ENCODE results near the gene SLC25A53. TPM values are rescaled to one million over a fixed set of nuclear protein-coding genes. Genes with fewer than 3 reads are reported as not detected.

SLC25A53 gene
- total and polyA plus RNA-seq, 3 experiments from 2014 or later, result 6.8 to 9.5 (median 8.5) TPM

DNA sequence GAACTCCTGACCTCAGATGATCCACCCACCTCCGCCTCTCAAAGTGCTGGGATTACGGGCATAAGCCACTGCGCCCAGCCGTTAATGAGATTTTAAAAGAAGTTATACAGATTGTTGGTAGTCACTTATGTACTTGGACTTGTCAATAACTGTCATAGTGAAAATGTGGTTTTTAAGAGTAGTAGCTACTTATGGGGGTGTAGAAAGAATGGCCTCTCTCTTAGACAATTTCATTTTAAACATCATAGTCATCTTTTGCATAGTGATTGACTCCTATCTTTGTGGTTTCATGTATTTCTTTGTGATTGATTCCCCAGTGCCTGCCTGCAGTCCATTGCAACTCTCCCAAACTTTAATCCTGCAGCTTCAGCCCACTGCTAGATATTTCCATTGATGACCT, 26.9 kb upstream of the SLC25A53 start:
- H3K4me3 ChIP-seq (ENCODE audit: low read length), result no peak overlapping the region
- no peaks in the 10 kb centered on the region for H3K4me1 ChIP-seq (ENCODE audit: insufficient read depth, low read length)
- no peaks in the 10 kb centered on the region for H3K9me3 ChIP-seq (ENCODE audit: low read length)
- no peaks in the 10 kb centered on the region for H3K27me3 ChIP-seq (ENCODE audit: insufficient read depth, low read length, poor library complexity, severe bottlenecking)
- no peak overlapping the region for H3K27ac ChIP-seq (ENCODE audit: low read depth, low read length)
- Mint-ChIP-seq H3K36me3 (peaks cover 0 to 49% (median 8%) of the 10 kb centered on the region in 3 donors), H3K4me3 (no peak overlapping the region), H3K27me3 (no peaks in the 10 kb centered on the region), H3K27ac (peak overlapping the region in 2 of 8 donors; percentile 5 to 11), H3K4me1 (peaks cover 16 to 35% (median 16%) of the 10 kb centered on the region in 3 donors), H3K9me3 (no peaks in the 10 kb centered on the region)
- CTCF ChIA-PET, result no interaction called here
- no peak for DNase-seq
- POLR2A ChIA-PET, result no interaction called here
- no peaks in the 10 kb centered on the region for H3K36me3 ChIP-seq (ENCODE audit: insufficient read depth, low read length)

DNA sequence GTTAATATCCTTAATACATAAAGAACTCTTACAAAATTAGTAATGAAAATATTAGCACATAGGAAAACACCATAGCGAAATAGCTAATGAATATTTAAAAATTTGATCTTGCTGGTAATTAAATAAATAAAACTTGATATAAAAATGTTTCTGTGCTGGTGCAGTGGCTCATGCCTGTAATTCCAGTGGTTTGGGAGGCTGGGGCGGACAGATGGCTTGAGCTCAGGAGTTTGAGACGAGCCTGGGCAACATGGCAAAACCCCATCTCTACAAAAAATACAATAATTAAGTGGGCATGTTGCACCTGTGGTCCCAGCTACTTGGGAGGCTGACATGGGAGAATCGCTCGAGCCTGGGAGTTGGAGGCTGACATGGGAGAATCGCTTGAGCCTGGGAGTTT, 17.0 kb upstream of the SLC25A53 start:
- ChIA-PET POLR2A (no interaction called here), CTCF (no interaction called here)
- no peak overlapping the region for H3K4me3 Mint-ChIP-seq
- no peaks in the 10 kb centered on the region for H3K36me3 ChIP-seq (ENCODE audit: insufficient read depth, low read length)
- no peaks in the 10 kb centered on the region for H3K9me3 ChIP-seq (ENCODE audit: low read length)
- no peak overlapping the region for H3K4me3 ChIP-seq (ENCODE audit: low read length)
- no peak for DNase-seq
- H3K27me3 ChIP-seq (ENCODE audit: insufficient read depth, low read length, poor library complexity, severe bottlenecking), result no peaks in the 10 kb centered on the region
- H3K27ac Mint-ChIP-seq, result no peak overlapping the region
- H3K9me3 Mint-ChIP-seq, result no peaks in the 10 kb centered on the region
- H3K27ac ChIP-seq (ENCODE audit: low read depth, low read length), result no peak overlapping the region
- H3K27me3 Mint-ChIP-seq, result no peaks in the 10 kb centered on the region
- H3K36me3 Mint-ChIP-seq, result peaks cover 0 to 37% (median 5%) of the 10 kb centered on the region in 3 donors
- H3K4me1 Mint-ChIP-seq, result peaks cover 20 to 49% (median 37%) of the 10 kb centered on the region in 3 donors
- peaks cover 3% of the 10 kb centered on the region for H3K4me1 ChIP-seq (ENCODE audit: insufficient read depth, low read length)

DNA sequence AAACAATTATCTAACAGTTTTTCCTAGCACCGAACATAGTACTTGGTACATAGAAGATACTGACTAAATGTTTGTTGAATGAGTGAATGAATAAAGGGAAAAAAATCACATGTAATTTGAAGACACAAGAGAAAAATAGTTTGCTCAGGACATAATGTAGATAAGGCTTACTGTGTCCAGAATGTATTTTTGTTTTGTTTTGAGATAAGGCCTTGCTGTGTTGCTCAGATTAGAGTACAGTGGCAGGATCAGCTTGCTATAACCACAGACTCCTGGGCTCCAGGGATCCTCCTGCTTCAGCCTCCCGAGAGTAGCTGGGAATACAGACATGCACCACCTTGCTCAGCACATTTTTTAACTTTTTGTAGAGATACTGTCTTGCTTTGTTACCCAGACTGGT, 16.0 kb upstream of the SLC25A53 start:
- Histone ChIP-seq H3K27me3 (ENCODE audit: insufficient read depth, low read length, poor library complexity, severe bottlenecking) (no peaks in the 10 kb centered on the region), H3K4me1 (ENCODE audit: insufficient read depth, low read length) (peaks cover 12% of the 10 kb centered on the region), H3K9me3 (ENCODE audit: low read length) (no peaks in the 10 kb centered on the region), H3K4me3 (ENCODE audit: low read length) (no peak overlapping the region), H3K27ac (ENCODE audit: low read depth, low read length) (no peak overlapping the region), H3K36me3 (ENCODE audit: insufficient read depth, low read length) (no peaks in the 10 kb centered on the region)
- H3K4me3 Mint-ChIP-seq, result no peak overlapping the region
- POLR2A ChIA-PET, result no interaction called here
- peaks cover 26 to 52% (median 40%) of the 10 kb centered on the region in 3 donors for H3K4me1 Mint-ChIP-seq
- no peaks in the 10 kb centered on the region for H3K27me3 Mint-ChIP-seq
- H3K9me3 Mint-ChIP-seq, result no peaks in the 10 kb centered on the region
- no peak for DNase-seq
- CTCF ChIA-PET, result no interaction called here
- H3K36me3 Mint-ChIP-seq, result peaks cover 0 to 28% (median 3%) of the 10 kb centered on the region in 3 donors
- peak overlapping the region in 1 of 8 donors; percentile 71 for H3K27ac Mint-ChIP-seq

DNA sequence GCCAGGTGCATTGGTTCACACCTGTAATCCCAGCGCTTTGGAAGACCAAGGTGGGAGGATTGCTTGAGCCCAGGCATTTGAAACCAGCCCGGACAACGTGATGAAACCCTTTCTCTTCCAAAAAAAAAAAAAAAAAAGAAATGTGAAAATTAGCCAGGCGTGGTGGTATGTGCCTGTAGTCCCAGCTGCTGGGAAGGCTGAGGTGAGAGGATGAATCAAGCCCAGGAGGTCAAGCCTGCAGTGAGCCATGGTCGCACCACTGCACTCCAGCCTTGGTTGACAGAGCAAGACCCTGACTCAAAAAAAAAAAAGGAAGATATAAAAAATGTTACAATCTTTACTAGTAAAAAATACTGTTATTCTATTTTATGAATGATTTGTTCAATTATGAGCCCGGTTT, 15.3 kb upstream of the SLC25A53 start:
- H3K4me3 ChIP-seq (ENCODE audit: low read length), result no peak overlapping the region
- POLR2A ChIA-PET, result no interaction called here
- CTCF ChIA-PET, result no interaction called here
- DNase-seq, result no peak
- H3K27me3 ChIP-seq (ENCODE audit: insufficient read depth, low read length, poor library complexity, severe bottlenecking), result no peaks in the 10 kb centered on the region
- H3K36me3 ChIP-seq (ENCODE audit: insufficient read depth, low read length), result no peaks in the 10 kb centered on the region
- Mint-ChIP-seq H3K4me3 (no peak overlapping the region), H3K9me3 (no peaks in the 10 kb centered on the region), H3K4me1 (peaks cover 27 to 53% (median 43%) of the 10 kb centered on the region in 3 donors), H3K27me3 (no peaks in the 10 kb centered on the region), H3K36me3 (peaks cover 0 to 22% (median 2%) of the 10 kb centered on the region in 3 donors), H3K27ac (peak overlapping the region in 1 of 8 donors; percentile 32)
- H3K4me1 ChIP-seq (ENCODE audit: insufficient read depth, low read length), result peaks cover 19% of the 10 kb centered on the region
- no peaks in the 10 kb centered on the region for H3K9me3 ChIP-seq (ENCODE audit: low read length)
- H3K27ac ChIP-seq (ENCODE audit: low read depth, low read length), result no peak overlapping the region

DNA sequence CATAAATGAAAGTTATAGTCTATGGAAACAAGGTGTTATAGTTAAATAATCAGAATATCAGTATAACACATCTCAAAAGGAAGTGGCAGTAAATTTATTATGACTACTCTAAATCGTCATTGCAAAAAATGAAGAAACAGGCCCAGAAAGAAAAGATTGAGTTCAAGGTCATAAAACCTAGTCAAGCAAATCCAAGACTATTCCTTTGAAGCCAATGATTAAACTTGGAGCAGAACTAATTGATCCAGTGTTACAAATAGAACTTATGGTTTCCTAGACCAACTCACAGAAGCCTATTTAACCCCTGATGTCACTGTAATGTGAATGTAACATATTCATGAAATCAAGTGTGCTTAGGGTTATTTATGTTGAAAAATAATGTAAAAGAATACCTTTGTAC, 11.3 kb upstream of the SLC25A53 start:
- no peaks in the 10 kb centered on the region for H3K36me3 ChIP-seq (ENCODE audit: insufficient read depth, low read length)
- no peak overlapping the region for H3K4me3 ChIP-seq (ENCODE audit: low read length)
- DNase-seq, result no peak
- H3K4me1 ChIP-seq (ENCODE audit: insufficient read depth, low read length), result peaks cover 20% of the 10 kb centered on the region
- Mint-ChIP-seq H3K27me3 (no peaks in the 10 kb centered on the region), H3K4me1 (peaks cover 33 to 53% (median 45%) of the 10 kb centered on the region in 3 donors), H3K36me3 (peaks cover 0 to 11% (median 0%) of the 10 kb centered on the region in 3 donors), H3K27ac (peak overlapping the region; percentile 3 to 91 (median 51)), H3K4me3 (peak overlapping the region; percentile 48 to 96 (median 70)), H3K9me3 (no peaks in the 10 kb centered on the region)
- no peaks in the 10 kb centered on the region for H3K27me3 ChIP-seq (ENCODE audit: insufficient read depth, low read length, poor library complexity, severe bottlenecking)
- peak overlapping the region; percentile 1 for H3K27ac ChIP-seq (ENCODE audit: low read depth, low read length)
- H3K9me3 ChIP-seq (ENCODE audit: low read length), result no peaks in the 10 kb centered on the region
- ChIA-PET POLR2A (no interaction called here), CTCF (interaction anchor here (2.1 kb wide), 1 partner anchor 10 kb away, joined by 5 read pairs; no protein-coding TSS in a partner anchor)

DNA sequence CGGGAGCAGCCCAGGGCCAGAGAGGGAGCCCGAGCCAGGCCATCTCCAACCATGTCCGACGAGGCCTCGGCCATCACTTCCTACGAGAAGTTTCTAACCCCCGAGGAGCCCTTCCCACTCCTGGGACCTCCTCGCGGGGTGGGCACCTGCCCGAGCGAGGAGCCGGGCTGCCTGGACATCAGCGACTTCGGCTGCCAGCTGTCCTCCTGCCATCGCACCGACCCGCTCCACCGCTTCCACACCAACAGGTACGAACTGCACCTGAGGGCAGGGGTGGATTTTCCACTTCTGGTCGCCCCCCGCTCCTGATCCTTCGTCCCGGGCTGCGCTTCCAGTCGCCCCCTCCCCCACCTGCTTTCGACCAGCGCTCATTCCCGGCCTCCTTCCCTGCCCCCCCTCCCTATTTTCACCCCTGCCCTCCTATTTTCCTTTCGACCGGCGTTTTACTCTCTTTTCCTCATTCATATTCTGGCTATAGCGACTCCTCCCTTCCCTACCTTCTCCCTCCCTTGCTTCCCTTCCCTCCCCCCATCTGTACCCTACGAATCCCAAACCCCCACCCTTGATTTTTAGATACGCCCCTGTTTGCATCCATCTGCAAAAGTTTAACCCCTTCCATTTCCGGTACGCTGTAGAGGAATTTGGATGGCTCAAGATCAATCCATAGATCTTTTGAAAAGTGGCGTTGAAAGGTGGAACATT, 10.1 kb upstream of the SLC25A53 start:
- peaks cover 20% of the 10 kb centered on the region for H3K4me1 ChIP-seq (ENCODE audit: insufficient read depth, low read length)
- Mint-ChIP-seq H3K27ac (peak overlapping the region in 7 of 8 donors; percentile 14 to 91 (median 63)), H3K4me3 (peak overlapping the region; percentile 69 to 96 (median 73)), H3K36me3 (peaks cover 0 to 5% (median 0%) of the 10 kb centered on the region in 3 donors), H3K4me1 (peaks cover 33 to 50% (median 45%) of the 10 kb centered on the region in 3 donors), H3K9me3 (no peaks in the 10 kb centered on the region), H3K27me3 (peaks cover 0 to 2% of the 10 kb centered on the region in 2 donors)
- no peaks in the 10 kb centered on the region for H3K9me3 ChIP-seq (ENCODE audit: low read length)
- ChIA-PET CTCF (interaction anchor here (1.2 to 2.1 kb wide), 4 partner anchors 9 to 68 kb away, joined by 3 to 14 read pairs (median 4); partner anchors contain the start of gene SLC25A53), POLR2A (interaction anchor here (0.5 to 2.4 kb wide), 2 partner anchors 10 to 17 kb away, joined by 5 to 19 read pairs; partner anchors contain the start of gene SLC25A53)
- H3K36me3 ChIP-seq (ENCODE audit: insufficient read depth, low read length), result no peaks in the 10 kb centered on the region
- peak overlapping the region; percentile 51 for H3K27ac ChIP-seq (ENCODE audit: low read depth, low read length)
- H3K4me3 ChIP-seq (ENCODE audit: low read length), result peak overlapping the region; percentile 62
- DNase-seq, result no peak
- no peaks in the 10 kb centered on the region for H3K27me3 ChIP-seq (ENCODE audit: insufficient read depth, low read length, poor library complexity, severe bottlenecking)

DNA sequence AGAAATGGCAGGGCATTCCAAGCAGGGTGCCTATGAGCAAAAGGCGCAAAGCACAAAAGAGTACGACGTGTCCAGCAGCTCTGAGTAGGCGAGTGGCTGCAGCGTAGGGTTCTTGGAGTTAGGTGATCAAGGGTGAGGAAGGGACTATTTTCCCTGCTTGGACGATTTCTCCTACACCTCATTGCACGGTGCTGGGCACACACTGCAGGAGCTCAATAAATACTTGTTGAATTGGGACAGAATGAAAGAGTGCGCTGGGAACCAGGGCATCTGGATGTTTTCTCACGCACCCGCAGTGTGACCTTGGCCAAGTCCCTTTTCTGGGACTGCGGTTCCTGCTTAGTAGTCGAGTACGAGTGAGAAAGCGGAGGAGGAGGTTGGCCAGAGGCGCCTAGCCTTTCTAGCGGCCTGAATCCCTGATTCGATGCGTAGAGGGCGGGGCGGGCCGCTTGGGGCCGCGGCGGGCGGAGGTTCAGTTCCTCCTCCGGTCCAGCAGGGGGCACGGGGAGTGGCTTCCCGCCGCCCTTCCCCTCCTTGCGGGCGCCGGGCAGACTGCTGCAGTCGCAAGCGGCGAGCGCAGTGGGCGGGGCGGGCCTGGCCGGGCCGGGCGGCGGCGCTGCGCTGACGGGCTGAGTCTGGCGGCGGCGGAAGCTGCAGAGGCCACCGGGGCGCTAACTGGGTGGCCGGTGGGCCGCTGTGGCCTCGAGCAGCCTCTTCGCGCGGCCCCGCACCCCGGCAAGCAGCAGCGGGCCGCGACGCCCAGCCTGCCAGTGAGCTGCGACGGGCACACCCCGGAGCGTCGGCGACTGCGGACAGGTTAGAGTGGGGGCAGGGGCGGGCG, 9.3 kb upstream of the SLC25A53 start, which contains the start of gene FAM199X:
Gene FAM199X, plus strand, starts transcription at position 560 of the 841 bp plus-strand sequence. CDS start 333 bp downstream, outside the sequence.
- H3K9me3 Mint-ChIP-seq, result no peaks in the 10 kb centered on the region
- CTCF ChIA-PET, result interaction anchor here (0.6 to 2.1 kb wide), 6 partner anchors 8 to 67 kb away, joined by 3 to 14 read pairs (median 4); partner anchors contain the start of gene SLC25A53
- DNase-seq, result peak; percentile 75 to 89 (median 82)
- H3K4me1 Mint-ChIP-seq, result peaks cover 33 to 48% (median 44%) of the 10 kb centered on the region in 3 donors
- peak within 1 kb of the TSS; percentile 79 to 96 (median 86) for H3K4me3 Mint-ChIP-seq
- H3K36me3 Mint-ChIP-seq, result peaks cover 0 to 5% (median 0%) of the 10 kb centered on the region in 3 donors
- peak within 1 kb of the TSS; percentile 77 to 97 (median 92) for H3K27ac Mint-ChIP-seq
- H3K27me3 ChIP-seq (ENCODE audit: insufficient read depth, low read length, poor library complexity, severe bottlenecking), result no peaks in the 10 kb centered on the region
- POLR2A ChIA-PET, result interaction anchor here (2.4 kb wide), 1 partner anchor 9 kb away, joined by 19 read pairs; the partner anchor contains the start of gene SLC25A53
- H3K4me1 ChIP-seq (ENCODE audit: insufficient read depth, low read length), result peaks cover 20% of the 10 kb centered on the region
- peak within 1 kb of the TSS; percentile 51 for H3K27ac ChIP-seq (ENCODE audit: low read depth, low read length)
- H3K4me3 ChIP-seq (ENCODE audit: low read length), result peak within 1 kb of the TSS; percentile 66
- no peaks in the 10 kb centered on the region for H3K9me3 ChIP-seq (ENCODE audit: low read length)
- H3K27me3 Mint-ChIP-seq, result peaks cover 0 to 2% of the 10 kb centered on the region in 2 donors
- H3K36me3 ChIP-seq (ENCODE audit: insufficient read depth, low read length), result no peaks in the 10 kb centered on the region

Data from CD8-positive, alpha-beta memory T cell (primary cell).